HEK293 (cell line): ENCODE data around the gene NKAPL.

Experiments used
- CTCF ChIP-seq: fragments of 450-650 bp; formaldehyde crosslinking; IDR thresholded peaks from 2 replicates; pipeline ENCODE4 v1.5.1; 2016; ENCODE audit warnings: missing biosample characterization, missing genetic modification characterization
- KLF1 ChIP-seq: fragments of 450-650 bp; formaldehyde crosslinking; IDR thresholded peaks from 2 replicates; pipeline ENCODE4 v1.5.1; 2016; ENCODE audit warnings: missing biosample characterization, missing genetic modification characterization
- PRDM6 ChIP-seq: fragments of 450-650 bp; formaldehyde crosslinking; IDR thresholded peaks from 2 replicates; pipeline ENCODE4 v1.5.1; 2017; ENCODE audit warnings: missing biosample characterization, missing genetic modification characterization
- ZBTB11 ChIP-seq: fragments of 450-650 bp; formaldehyde crosslinking; conservative IDR thresholded peaks from 2 replicates; pipeline ENCODE4 v1.5.1; 2016; ENCODE audit warnings: low read depth, missing biosample characterization, missing genetic modification characterization
- ZNF530 ChIP-seq: fragments of 450-650 bp; formaldehyde crosslinking; IDR thresholded peaks from 2 replicates; pipeline ENCODE4 v1.5.1; 2016; ENCODE audit warnings: low read depth, missing biosample characterization, missing genetic modification characterization
- ZNF704 ChIP-seq: fragments of 450-650 bp; formaldehyde crosslinking; IDR thresholded peaks from 2 replicates; pipeline ENCODE4 v1.5.1; 2016; ENCODE audit warnings: missing biosample characterization, missing genetic modification characterization
- TF ChIP-seq, protein P1 (sequence below): fragments of 450-650 bp; formaldehyde crosslinking; IDR thresholded peaks from 2 replicates; pipeline ENCODE4 v1.5.1; 2016; ENCODE audit warnings: missing biosample characterization, missing genetic modification characterization, low read depth
- TF ChIP-seq, protein P2 (sequence below): fragments of 450-650 bp; formaldehyde crosslinking; IDR thresholded peaks from 2 replicates; pipeline ENCODE4 v1.5.1; 2016; ENCODE audit warnings: missing biosample characterization, missing genetic modification characterization
- TF ChIP-seq, protein P3 (sequence below): fragments of 450-650 bp; formaldehyde crosslinking; IDR thresholded peaks from 2 replicates; pipeline ENCODE4 v1.5.1; 2016; ENCODE audit warnings: missing biosample characterization, missing genetic modification characterization
- TF ChIP-seq, protein P4 (sequence below): fragments of 450-650 bp; formaldehyde crosslinking; IDR thresholded peaks from 2 replicates; pipeline ENCODE4 v1.5.1; 2016; ENCODE audit warnings: missing biosample characterization, missing genetic modification characterization
- TF ChIP-seq, protein P5 (sequence below): fragments of 450-650 bp; formaldehyde crosslinking; IDR thresholded peaks from 2 replicates; pipeline ENCODE4 v1.5.1; 2016; ENCODE audit warnings: missing biosample characterization, missing genetic modification characterization

DNA sequence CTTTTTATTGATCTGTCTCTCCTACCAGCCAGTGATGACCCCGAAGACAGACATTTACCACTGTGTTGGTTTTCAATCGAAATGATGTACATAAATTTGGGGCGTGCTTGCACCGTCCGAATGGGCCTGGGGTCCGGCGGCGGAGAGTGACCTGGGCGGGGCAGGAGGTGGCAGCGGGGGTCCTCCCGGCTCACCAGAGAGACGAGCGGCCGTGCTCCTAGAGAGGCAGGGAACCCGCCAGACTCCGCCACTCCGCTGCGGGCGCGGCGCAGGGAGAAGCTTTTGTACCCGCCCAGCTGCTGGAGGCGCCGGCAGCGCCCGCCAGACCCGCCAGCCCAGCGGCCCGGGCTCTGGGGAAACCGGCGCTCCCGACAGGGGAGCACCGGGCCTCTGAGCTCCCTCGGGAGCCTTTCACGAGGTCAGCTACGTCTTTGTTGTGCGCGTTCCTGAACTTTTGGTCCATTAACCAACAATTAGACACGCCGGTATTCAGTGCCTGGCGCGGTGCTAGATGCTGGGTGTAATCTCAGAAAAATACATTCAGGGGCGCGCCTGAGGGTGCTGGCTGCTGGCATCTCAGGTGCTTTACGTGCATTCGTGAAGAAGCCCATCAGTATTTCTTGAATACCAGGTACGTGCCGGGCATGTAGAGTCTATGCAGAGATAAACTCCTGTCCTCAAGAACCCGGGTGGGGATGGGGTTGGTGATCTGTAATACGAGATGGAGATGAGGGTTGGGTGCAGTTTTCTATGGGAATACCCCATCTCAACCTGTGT is 22.4 kb downstream of the NKAPL start, which contains the start of gene PGBD1:
- TF ChIP-seq KLF1 (tag by site-specific recombination) = peak; percentile 56; the same call in 1 of the 2 replicates
- 0 out of 2 replicates have a peak, but pooled peaks have one; percentile 25 for TF ChIP-seq CTCF (tag by site-specific recombination)
- peak; percentile 57; the same call in 1 of the 2 replicates for TF ChIP-seq ZBTB11 (tag by site-specific recombination)
- TF ChIP-seq ZNF704 (tag by site-specific recombination) = no peak
- TF ChIP-seq, protein P1, sequence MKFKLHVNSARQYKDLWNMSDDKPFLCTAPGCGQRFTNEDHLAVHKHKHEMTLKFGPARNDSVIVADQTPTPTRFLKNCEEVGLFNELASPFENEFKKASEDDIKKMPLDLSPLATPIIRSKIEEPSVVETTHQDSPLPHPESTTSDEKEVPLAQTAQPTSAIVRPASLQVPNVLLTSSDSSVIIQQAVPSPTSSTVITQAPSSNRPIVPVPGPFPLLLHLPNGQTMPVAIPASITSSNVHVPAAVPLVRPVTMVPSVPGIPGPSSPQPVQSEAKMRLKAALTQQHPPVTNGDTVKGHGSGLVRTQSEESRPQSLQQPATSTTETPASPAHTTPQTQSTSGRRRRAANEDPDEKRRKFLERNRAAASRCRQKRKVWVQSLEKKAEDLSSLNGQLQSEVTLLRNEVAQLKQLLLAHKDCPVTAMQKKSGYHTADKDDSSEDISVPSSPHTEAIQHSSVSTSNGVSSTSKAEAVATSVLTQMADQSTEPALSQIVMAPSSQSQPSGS = no peak
- TF ChIP-seq, protein P2, sequence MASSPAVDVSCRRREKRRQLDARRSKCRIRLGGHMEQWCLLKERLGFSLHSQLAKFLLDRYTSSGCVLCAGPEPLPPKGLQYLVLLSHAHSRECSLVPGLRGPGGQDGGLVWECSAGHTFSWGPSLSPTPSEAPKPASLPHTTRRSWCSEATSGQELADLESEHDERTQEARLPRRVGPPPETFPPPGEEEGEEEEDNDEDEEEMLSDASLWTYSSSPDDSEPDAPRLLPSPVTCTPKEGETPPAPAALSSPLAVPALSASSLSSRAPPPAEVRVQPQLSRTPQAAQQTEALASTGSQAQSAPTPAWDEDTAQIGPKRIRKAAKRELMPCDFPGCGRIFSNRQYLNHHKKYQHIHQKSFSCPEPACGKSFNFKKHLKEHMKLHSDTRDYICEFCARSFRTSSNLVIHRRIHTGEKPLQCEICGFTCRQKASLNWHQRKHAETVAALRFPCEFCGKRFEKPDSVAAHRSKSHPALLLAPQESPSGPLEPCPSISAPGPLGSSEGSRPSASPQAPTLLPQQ (tag by site-specific recombination) = no peak
- TF ChIP-seq, protein P3, sequence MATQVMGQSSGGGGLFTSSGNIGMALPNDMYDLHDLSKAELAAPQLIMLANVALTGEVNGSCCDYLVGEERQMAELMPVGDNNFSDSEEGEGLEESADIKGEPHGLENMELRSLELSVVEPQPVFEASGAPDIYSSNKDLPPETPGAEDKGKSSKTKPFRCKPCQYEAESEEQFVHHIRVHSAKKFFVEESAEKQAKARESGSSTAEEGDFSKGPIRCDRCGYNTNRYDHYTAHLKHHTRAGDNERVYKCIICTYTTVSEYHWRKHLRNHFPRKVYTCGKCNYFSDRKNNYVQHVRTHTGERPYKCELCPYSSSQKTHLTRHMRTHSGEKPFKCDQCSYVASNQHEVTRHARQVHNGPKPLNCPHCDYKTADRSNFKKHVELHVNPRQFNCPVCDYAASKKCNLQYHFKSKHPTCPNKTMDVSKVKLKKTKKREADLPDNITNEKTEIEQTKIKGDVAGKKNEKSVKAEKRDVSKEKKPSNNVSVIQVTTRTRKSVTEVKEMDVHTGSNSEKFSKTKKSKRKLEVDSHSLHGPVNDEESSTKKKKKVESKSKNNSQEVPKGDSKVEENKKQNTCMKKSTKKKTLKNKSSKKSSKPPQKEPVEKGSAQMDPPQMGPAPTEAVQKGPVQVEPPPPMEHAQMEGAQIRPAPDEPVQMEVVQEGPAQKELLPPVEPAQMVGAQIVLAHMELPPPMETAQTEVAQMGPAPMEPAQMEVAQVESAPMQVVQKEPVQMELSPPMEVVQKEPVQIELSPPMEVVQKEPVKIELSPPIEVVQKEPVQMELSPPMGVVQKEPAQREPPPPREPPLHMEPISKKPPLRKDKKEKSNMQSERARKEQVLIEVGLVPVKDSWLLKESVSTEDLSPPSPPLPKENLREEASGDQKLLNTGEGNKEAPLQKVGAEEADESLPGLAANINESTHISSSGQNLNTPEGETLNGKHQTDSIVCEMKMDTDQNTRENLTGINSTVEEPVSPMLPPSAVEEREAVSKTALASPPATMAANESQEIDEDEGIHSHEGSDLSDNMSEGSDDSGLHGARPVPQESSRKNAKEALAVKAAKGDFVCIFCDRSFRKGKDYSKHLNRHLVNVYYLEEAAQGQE (tag by site-specific recombination) = no peak
- TF ChIP-seq, protein P4, sequence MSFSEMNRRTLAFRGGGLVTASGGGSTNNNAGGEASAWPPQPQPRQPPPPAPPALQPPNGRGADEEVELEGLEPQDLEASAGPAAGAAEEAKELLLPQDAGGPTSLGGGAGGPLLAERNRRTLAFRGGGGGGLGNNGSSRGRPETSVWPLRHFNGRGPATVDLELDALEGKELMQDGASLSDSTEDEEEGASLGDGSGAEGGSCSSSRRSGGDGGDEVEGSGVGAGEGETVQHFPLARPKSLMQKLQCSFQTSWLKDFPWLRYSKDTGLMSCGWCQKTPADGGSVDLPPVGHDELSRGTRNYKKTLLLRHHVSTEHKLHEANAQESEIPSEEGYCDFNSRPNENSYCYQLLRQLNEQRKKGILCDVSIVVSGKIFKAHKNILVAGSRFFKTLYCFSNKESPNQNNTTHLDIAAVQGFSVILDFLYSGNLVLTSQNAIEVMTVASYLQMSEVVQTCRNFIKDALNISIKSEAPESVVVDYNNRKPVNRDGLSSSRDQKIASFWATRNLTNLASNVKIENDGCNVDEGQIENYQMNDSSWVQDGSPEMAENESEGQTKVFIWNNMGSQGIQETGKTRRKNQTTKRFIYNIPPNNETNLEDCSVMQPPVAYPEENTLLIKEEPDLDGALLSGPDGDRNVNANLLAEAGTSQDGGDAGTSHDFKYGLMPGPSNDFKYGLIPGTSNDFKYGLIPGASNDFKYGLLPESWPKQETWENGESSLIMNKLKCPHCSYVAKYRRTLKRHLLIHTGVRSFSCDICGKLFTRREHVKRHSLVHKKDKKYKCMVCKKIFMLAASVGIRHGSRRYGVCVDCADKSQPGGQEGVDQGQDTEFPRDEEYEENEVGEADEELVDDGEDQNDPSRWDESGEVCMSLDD (tag by site-specific recombination) = peak; percentile 29; the same call in 1 of the 2 replicates
- no peak for TF ChIP-seq ZNF530 (tag by site-specific recombination)
- no peak for TF ChIP-seq PRDM6
- TF ChIP-seq, protein P5, sequence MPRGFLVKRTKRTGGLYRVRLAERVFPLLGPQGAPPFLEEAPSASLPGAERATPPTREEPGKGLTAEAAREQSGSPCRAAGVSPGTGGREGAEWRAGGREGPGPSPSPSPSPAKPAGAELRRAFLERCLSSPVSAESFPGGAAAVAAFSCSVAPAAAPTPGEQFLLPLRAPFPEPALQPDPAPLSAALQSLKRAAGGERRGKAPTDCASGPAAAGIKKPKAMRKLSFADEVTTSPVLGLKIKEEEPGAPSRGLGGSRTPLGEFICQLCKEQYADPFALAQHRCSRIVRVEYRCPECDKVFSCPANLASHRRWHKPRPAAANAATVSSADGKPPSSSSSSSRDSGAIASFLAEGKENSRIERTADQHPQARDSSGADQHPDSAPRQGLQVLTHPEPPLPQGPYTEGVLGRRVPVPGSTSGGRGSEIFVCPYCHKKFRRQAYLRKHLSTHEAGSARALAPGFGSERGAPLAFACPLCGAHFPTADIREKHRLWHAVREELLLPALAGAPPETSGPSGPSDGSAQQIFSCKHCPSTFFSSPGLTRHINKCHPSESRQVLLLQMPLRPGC (tag by site-specific recombination) = peak; percentile 35; the same call in 1 of the 2 replicates
